WTC11 (cell line): ENCODE results near the gene RPL23. TPM values are rescaled to one million over a fixed set of nuclear protein-coding genes. Genes with fewer than 3 reads are reported as not detected.

Source experiments
- ATAC-seq: fragments of 200-7000 bp; cut with Tn5 transposase; 2 replicates; pipeline ENCODE4 v1.10.0; 2021; ENCODE audit warnings: mild to moderate bottlenecking, moderate library complexity
- CTCF ChIA-PET: fragments of 300-600 bp; sonication (Branson Sonifier 250); formaldehyde crosslinking; loops from one replicate; lab custom pipeline; 2021; ENCODE audit warnings: antibody characterized with exemption; lab: Charles Lee
- POLR2A ChIA-PET: fragments of 350-600 bp; sonication (Branson Sonifier 250); formaldehyde crosslinking; loops from one replicate; lab custom pipeline; 2021; ENCODE audit warnings: antibody characterized with exemption; lab: Charles Lee
- DNase-seq: peaks from one replicate; pipeline ENCODE4 v3.0.0; 2021; ENCODE audit warnings: low spot score
- H3K27ac Mint-ChIP-seq: 2 replicates; pipeline ENCODE4 v1.8.0; 2021; ENCODE audit warnings: mixed read lengths
- H3K27me3 Mint-ChIP-seq: 2 replicates; pipeline ENCODE4 v1.8.0; 2021; ENCODE audit warnings: low read depth, mild to moderate bottlenecking, moderate library complexity, mixed read lengths
- H3K36me3 Mint-ChIP-seq: 2 replicates; pipeline ENCODE4 v1.8.0; 2021; ENCODE audit warnings: mixed read lengths
- H3K4me1 Mint-ChIP-seq: 2 replicates; pipeline ENCODE4 v1.8.0; 2022; ENCODE audit warnings: mixed read lengths
- H3K4me3 Mint-ChIP-seq: 2 replicates; pipeline ENCODE4 v1.8.0; 2021; ENCODE audit warnings: mild to moderate bottlenecking, moderate library complexity, mixed read lengths
- H3K9me3 Mint-ChIP-seq: 2 replicates; pipeline ENCODE4 v1.8.0; 2021; ENCODE audit warnings: mixed read lengths
- AR ChIP-seq: fragments of 250-450 bp; sonication (Bioruptor Pico); IDR thresholded peaks from 2 replicates; pipeline ENCODE4 v1.9.0; 2021; ENCODE audit warnings: mild to moderate bottlenecking
- ATF3 ChIP-seq: sonication (generic); formaldehyde crosslinking; conservative IDR thresholded peaks from 2 replicates; pipeline ENCODE4 v1.8.1; 2022; ENCODE audit warnings: mild to moderate bottlenecking, missing genetic modification reagents
- ETV6 ChIP-seq: sonication (generic); formaldehyde crosslinking; IDR thresholded peaks from 2 replicates; pipeline ENCODE4 v1.8.1; 2022; ENCODE audit warnings: mild to moderate bottlenecking, missing genetic modification reagents
- GRHL2 ChIP-seq: fragments of 250-450 bp; sonication (Bioruptor Pico); IDR thresholded peaks from 2 replicates; pipeline ENCODE4 v1.8.0; 2022; ENCODE audit warnings: mild to moderate bottlenecking, moderate library complexity; ENCODE audit not compliant: insufficient replicate concordance, severe bottlenecking
- JAZF1 ChIP-seq: fragments of 250-450 bp; sonication (Bioruptor Pico); IDR thresholded peaks from 2 replicates; pipeline ENCODE4 v1.9.0; 2021; ENCODE audit warnings: moderate library complexity, mild to moderate bottlenecking, inconsistent platforms
- JUN ChIP-seq: sonication (generic); formaldehyde crosslinking; IDR thresholded peaks from 2 replicates; pipeline ENCODE4 v1.8.0; 2023; ENCODE audit warnings: mild to moderate bottlenecking, missing genetic modification reagents
- KAT7 ChIP-seq: sonication (generic); formaldehyde crosslinking; IDR thresholded peaks from 2 replicates; pipeline ENCODE4 v1.8.1; 2023; ENCODE audit warnings: missing genetic modification reagents, mild to moderate bottlenecking, borderline replicate concordance
- NR2C2 ChIP-seq: sonication (generic); formaldehyde crosslinking; IDR thresholded peaks from 2 replicates; pipeline ENCODE4 v1.8.0; 2022; ENCODE audit warnings: mild to moderate bottlenecking, missing genetic modification reagents
- OVOL2 ChIP-seq: fragments of 250-450 bp; sonication (Bioruptor Pico); IDR thresholded peaks from 2 replicates; pipeline ENCODE4 v1.9.0; 2021; ENCODE audit warnings: mild to moderate bottlenecking, borderline replicate concordance
- PRDM15 ChIP-seq: sonication (generic); formaldehyde crosslinking; IDR thresholded peaks from 2 replicates; pipeline ENCODE4 v1.8.0; 2022; ENCODE audit warnings: missing genetic modification reagents
- SOX15 ChIP-seq: fragments of 250-450 bp; sonication (Bioruptor Pico); IDR thresholded peaks from 2 replicates; pipeline ENCODE4 v1.9.0; 2021; ENCODE audit warnings: mild to moderate bottlenecking
- STAT6 ChIP-seq: sonication (generic); formaldehyde crosslinking; conservative IDR thresholded peaks from 2 replicates; pipeline ENCODE4 v1.8.1; 2023; ENCODE audit warnings: mild to moderate bottlenecking, low read depth, missing genetic modification reagents, moderate library complexity
- ZBTB21 ChIP-seq: sonication (generic); formaldehyde crosslinking; IDR thresholded peaks from 2 replicates; pipeline ENCODE4 v1.8.1; 2023; ENCODE audit warnings: mild to moderate bottlenecking, missing genetic modification reagents, borderline replicate concordance
- ZBTB43 ChIP-seq: sonication (generic); formaldehyde crosslinking; IDR thresholded peaks from 2 replicates; pipeline ENCODE4 v1.8.1; 2023; ENCODE audit warnings: mild to moderate bottlenecking, missing genetic modification reagents
- ZMAT4 ChIP-seq: fragments of 250-450 bp; sonication (Bioruptor Pico); IDR thresholded peaks from 2 replicates; pipeline ENCODE4 v1.9.0; 2021; ENCODE audit warnings: mild to moderate bottlenecking
- ZNF416 ChIP-seq: fragments of 250-450 bp; sonication (Bioruptor Pico); IDR thresholded peaks from 2 replicates; pipeline ENCODE4 v1.9.0; 2021; ENCODE audit warnings: mild to moderate bottlenecking, inconsistent platforms
- ZNF425 ChIP-seq: fragments of 250-450 bp; sonication (Bioruptor Pico); conservative IDR thresholded peaks from 2 replicates; pipeline ENCODE4 v1.9.0; 2021; ENCODE audit warnings: mild to moderate bottlenecking
- total RNA-seq: library from RNA; stranded (reverse); gene quantifications from 3 replicates; pipeline ENCODE4 v1.2.3, GENCODE V29; 2021

RPL23 gene
- total RNA-seq, 1 experiment from 2014 or later: 1,832 TPM

GRCh38 chr17:38900978-38901656 lies 47.6 kb upstream of the RPL23 start:
- Mint-ChIP-seq H3K9me3 (no peaks in the 10 kb centered on the region), H3K27me3 (no peaks in the 10 kb centered on the region), H3K27ac (peak overlapping the region; percentile 63; the same call in 1 of the 2 replicates), H3K36me3 (peaks cover 41% of the 10 kb centered on the region), H3K4me1 (peaks cover 22% of the 10 kb centered on the region), H3K4me3 (no peak overlapping the region)
- ATAC-seq: no peak; the same call in 1 of the 2 replicates
- DNase-seq: no peak
- TF ChIP-seq PRDM15 (CRISPR knock-in tag): peak; percentile 82
- TF ChIP-seq NR2C2 (CRISPR knock-in tag): no peak
- ChIA-PET CTCF (interaction anchor here (0.8 to 2.3 kb wide), 6 partner anchors 9 to 82 kb away, joined by 3 to 8 read pairs (median 3); no protein-coding TSS in a partner anchor), POLR2A (interaction anchor here (1.1 kb wide), 1 partner anchor 30 kb away, joined by 5 read pairs; no protein-coding TSS in a partner anchor)

- no peak for DNase-seq
- Mint-ChIP-seq H3K9me3 (no peaks in the 10 kb centered on the region), H3K4me3 (no peak overlapping the region), H3K36me3 (peaks cover 35% of the 10 kb centered on the region), H3K27me3 (no peaks in the 10 kb centered on the region), H3K27ac (peak overlapping the region; percentile 12; the same call in 1 of the 2 replicates)
- ChIA-PET POLR2A (no interaction called here), CTCF (no interaction called here)
- ATAC-seq: no peak
- TF ChIP-seq ZBTB21 (CRISPR knock-in tag): no peak
- no peak for TF ChIP-seq KAT7 (CRISPR knock-in tag)
- TF ChIP-seq AR (CRISPR knock-in tag): no peak
- no peak for TF ChIP-seq ZMAT4 (CRISPR knock-in tag)
- TF ChIP-seq ZNF425 (CRISPR knock-in tag): no peak
- no peak for TF ChIP-seq ZNF416 (CRISPR knock-in tag)
- TF ChIP-seq OVOL2 (CRISPR knock-in tag): no peak
- TF ChIP-seq STAT6: no peak
- TF ChIP-seq GRHL2 (CRISPR knock-in tag): no peak
- TF ChIP-seq JAZF1 (CRISPR knock-in tag): no peak
- no peak for TF ChIP-seq ZBTB43 (CRISPR knock-in tag)
- TF ChIP-seq JUN (CRISPR knock-in tag): no peak
- no peak for TF ChIP-seq ATF3 (CRISPR knock-in tag)
- TF ChIP-seq SOX15 (CRISPR knock-in tag): no peak
- TF ChIP-seq ETV6: no peak
- TF ChIP-seq, all 79 proteins: peak for 0
- H3K4me1 Mint-ChIP-seq: peaks cover 27% of the 10 kb centered on the region
Measured at GRCh38 chr17:38899421-38899820, 45.9 kb upstream of the RPL23 start.
